ENCODE measurements around the gene ATAD1.
A peak's percentile ranks its signal among the peaks of the same experiment; 100 is the strongest.
"Not testable (repeated sequence)": the region's sequence is repeated elsewhere in the genome, so short reads cannot be mapped to it uniquely, and the experiment has no call there.

Gene ATAD1

GRCh38 chr10:87846711-87847110 lies 28.7 kb upstream of the ATAD1 start:
- DNase-seq (ENCODE audit: low spot score) = not testable (repeated sequence)

- no peak for DNase-seq (ENCODE audit: low spot score)
These were observed 28.0 kb upstream of the ATAD1 start for GRCh38 chr10:87846023-87846422.

GRCh38 chr10:87845624-87845998 lies 27.6 kb upstream of the ATAD1 start:
- no peak for DNase-seq (ENCODE audit: low spot score)

- DNase-seq (ENCODE audit: low spot score) = no peak
These were observed 27.0 kb upstream of the ATAD1 start for GRCh38 chr10:87844837-87845623.

- no peak for DNase-seq (ENCODE audit: low spot score)
These were observed 25.7 kb upstream of the ATAD1 start for GRCh38 chr10:87843714-87844113.

GRCh38 chr10:87842776-87843497 lies 24.9 kb upstream of the ATAD1 start:
- no peak for DNase-seq (ENCODE audit: low spot score)

- DNase-seq (ENCODE audit: low spot score) = no peak
These were observed 24.2 kb upstream of the ATAD1 start for GRCh38 chr10:87842220-87842641.

GRCh38 chr10:87841186-87841585 lies 23.2 kb upstream of the ATAD1 start:
- no peak for DNase-seq (ENCODE audit: low spot score)

- no peak for DNase-seq (ENCODE audit: low spot score)
These were observed 20.6 kb upstream of the ATAD1 start for GRCh38 chr10:87838650-87839049.

- DNase-seq (ENCODE audit: low spot score) = no peak
These were observed 19.4 kb upstream of the ATAD1 start for GRCh38 chr10:87837445-87837844.

- no peak for DNase-seq (ENCODE audit: low spot score)
These were observed 18.1 kb upstream of the ATAD1 start for GRCh38 chr10:87836098-87836497.

GRCh38 chr10:87829986-87830729 lies 12.1 kb upstream of the ATAD1 start:
- DNase-seq (ENCODE audit: low spot score) = no peak

- DNase-seq (ENCODE audit: low spot score) = not testable (repeated sequence)
These were observed 11.0 kb upstream of the ATAD1 start for GRCh38 chr10:87829051-87829450.

GRCh38 chr10:87827681-87828080 lies 9.7 kb upstream of the ATAD1 start:
- DNase-seq (ENCODE audit: low spot score) = no peak

- no peak for DNase-seq (ENCODE audit: low spot score)
These were observed 8.6 kb upstream of the ATAD1 start for GRCh38 chr10:87826653-87827052.

GRCh38 chr10:87819289-87819585 lies 1.2 kb upstream of the ATAD1 start:
- no peak for DNase-seq (ENCODE audit: low spot score)

GRCh38 chr10:87818505-87819288 lies 671 bp upstream of the ATAD1 start:
- peak; percentile 72 for DNase-seq (ENCODE audit: low spot score)

- DNase-seq (ENCODE audit: low spot score) = peak; percentile 5
These were observed 973 bp downstream of the ATAD1 start for GRCh38 chr10:87816898-87817608.

GRCh38 chr10:87816163-87816897 lies 1.7 kb downstream of the ATAD1 start:
- DNase-seq (ENCODE audit: low spot score) = no peak

GRCh38 chr10:87804939-87805569 lies 13.0 kb downstream of the ATAD1 start:
- DNase-seq (ENCODE audit: low spot score) = no peak
